Activated CD4-positive, alpha-beta T cell treated with anti-CD3 and anti-CD28 coated beads, Interleukin-2, amount 10 ng/mL, durations not matched to agents 7 days and 5 days (primary cell): ENCODE measurements around the gene RGS6. TPM values are rescaled to one million over a fixed set of nuclear protein-coding genes. Genes with fewer than 3 reads are reported as not detected.

Experiments used
- CTCF ChIA-PET: fragments of 350-600 bp; sonication (Branson Sonifier 250); formaldehyde crosslinking; loops from one replicate; lab custom pipeline; 2021; ENCODE audit warnings: antibody characterized with exemption; lab: Charles Lee
- POLR2A ChIA-PET: fragments of 350-600 bp; sonication (Branson Sonifier 250); formaldehyde crosslinking; loops from one replicate; lab custom pipeline; 2021; ENCODE audit warnings: antibody characterized with exemption; lab: Charles Lee
- DNase-seq: peaks from one replicate; pipeline ENCODE4 v3.0.0-alpha.2; 2020
- H3K27ac Mint-ChIP-seq: one replicate; pipeline ENCODE4 v1.8.0; 2021; ENCODE audit warnings: mild to moderate bottlenecking, moderate library complexity, mixed read lengths
- H3K27me3 Mint-ChIP-seq: one replicate; pipeline ENCODE4 v1.8.0; 2021; ENCODE audit warnings: mixed read lengths
- H3K36me3 Mint-ChIP-seq: one replicate; pipeline ENCODE4 v1.8.0; 2021; ENCODE audit warnings: low read depth, mixed read lengths
- H3K4me1 Mint-ChIP-seq: one replicate; pipeline ENCODE4 v1.8.0; 2021; ENCODE audit warnings: mixed read lengths
- H3K4me3 Mint-ChIP-seq: one replicate; pipeline ENCODE4 v1.8.0; 2021; ENCODE audit warnings: mild to moderate bottlenecking, moderate library complexity, mixed read lengths
- H3K9me3 Mint-ChIP-seq: one replicate; pipeline ENCODE4 v1.8.0; 2021; ENCODE audit warnings: mixed read lengths
- total RNA-seq, 2 experiments: library from RNA; stranded (reverse); gene quantifications; one replicate each; pipeline ENCODE4 v1.2.3, GENCODE V29; 2021

Gene RGS6
- total RNA-seq, 2 experiments from 2014 or later, result 1.4 TPM

GRCh38 chr14:72070458-72070857, 138.2 kb downstream of the RGS6 start:
- H3K4me3 Mint-ChIP-seq, result no peak overlapping the region
- H3K9me3 Mint-ChIP-seq, result no peaks in the 10 kb centered on the region
- CTCF ChIA-PET, result interaction anchor here (1.0 kb wide), 1 partner anchor 47 kb away, joined by 3 read pairs; no protein-coding TSS in a partner anchor
- no peak overlapping the region for H3K27ac Mint-ChIP-seq
- H3K4me1 Mint-ChIP-seq, result no peaks in the 10 kb centered on the region
- POLR2A ChIA-PET, result no interaction called here
- no peak for DNase-seq
- H3K36me3 Mint-ChIP-seq, result no peaks in the 10 kb centered on the region
- H3K27me3 Mint-ChIP-seq, result peaks cover 9% of the 10 kb centered on the region

GRCh38 chr14:72075649-72076334, 143.6 kb downstream of the RGS6 start:
- no peaks in the 10 kb centered on the region for H3K9me3 Mint-ChIP-seq
- peaks cover 16% of the 10 kb centered on the region for H3K27me3 Mint-ChIP-seq
- H3K36me3 Mint-ChIP-seq, result no peaks in the 10 kb centered on the region
- H3K4me1 Mint-ChIP-seq, result no peaks in the 10 kb centered on the region
- ChIA-PET CTCF (no interaction called here), POLR2A (no interaction called here)
- H3K4me3 Mint-ChIP-seq, result no peak overlapping the region
- H3K27ac Mint-ChIP-seq, result no peak overlapping the region
- no peak for DNase-seq

- no peaks in the 10 kb centered on the region for H3K4me1 Mint-ChIP-seq
- CTCF ChIA-PET, result no interaction called here
- H3K36me3 Mint-ChIP-seq, result no peaks in the 10 kb centered on the region
- H3K27me3 Mint-ChIP-seq, result peaks cover 18% of the 10 kb centered on the region
- no peak overlapping the region for H3K4me3 Mint-ChIP-seq
- no peak overlapping the region for H3K27ac Mint-ChIP-seq
- DNase-seq, result no peak
- POLR2A ChIA-PET, result no interaction called here
- no peaks in the 10 kb centered on the region for H3K9me3 Mint-ChIP-seq
These were observed 148.9 kb downstream of the RGS6 start for GRCh38 chr14:72081137-72081536.

- H3K27ac Mint-ChIP-seq, result no peak overlapping the region
- H3K4me3 Mint-ChIP-seq, result no peak overlapping the region
- POLR2A ChIA-PET, result no interaction called here
- no peaks in the 10 kb centered on the region for H3K4me1 Mint-ChIP-seq
- DNase-seq, result no peak
- CTCF ChIA-PET, result no interaction called here
- no peaks in the 10 kb centered on the region for H3K9me3 Mint-ChIP-seq
- H3K36me3 Mint-ChIP-seq, result no peaks in the 10 kb centered on the region
- H3K27me3 Mint-ChIP-seq, result peaks cover 25% of the 10 kb centered on the region
These were observed 152.7 kb downstream of the RGS6 start for GRCh38 chr14:72084935-72085334.

- DNase-seq, result no peak
- ChIA-PET POLR2A (no interaction called here), CTCF (interaction anchor here (1.0 kb wide), 1 partner anchor 13 kb away, joined by 4 read pairs; no protein-coding TSS in a partner anchor)
- Mint-ChIP-seq H3K9me3 (no peaks in the 10 kb centered on the region), H3K4me1 (no peaks in the 10 kb centered on the region), H3K36me3 (no peaks in the 10 kb centered on the region), H3K27ac (no peak overlapping the region), H3K4me3 (no peak overlapping the region), H3K27me3 (peaks cover 12% of the 10 kb centered on the region)
These were observed 157.4 kb downstream of the RGS6 start for GRCh38 chr14:72089625-72090024.

- H3K4me3 Mint-ChIP-seq, result no peak overlapping the region
- no peak for DNase-seq
- peaks cover 18% of the 10 kb centered on the region for H3K27me3 Mint-ChIP-seq
- CTCF ChIA-PET, result no interaction called here
- POLR2A ChIA-PET, result no interaction called here
- H3K27ac Mint-ChIP-seq, result no peak overlapping the region
- peaks cover 2% of the 10 kb centered on the region for H3K4me1 Mint-ChIP-seq
- H3K36me3 Mint-ChIP-seq, result no peaks in the 10 kb centered on the region
- H3K9me3 Mint-ChIP-seq, result no peaks in the 10 kb centered on the region
These were observed 162.8 kb downstream of the RGS6 start for GRCh38 chr14:72094844-72095582.

- POLR2A ChIA-PET, result no interaction called here
- CTCF ChIA-PET, result interaction anchor here (0.5 kb wide), 1 partner anchor 40 kb away, joined by 4 read pairs; no protein-coding TSS in a partner anchor
- Mint-ChIP-seq H3K9me3 (no peaks in the 10 kb centered on the region), H3K27me3 (peaks cover 21% of the 10 kb centered on the region), H3K4me3 (no peak overlapping the region), H3K36me3 (no peaks in the 10 kb centered on the region), H3K27ac (no peak overlapping the region), H3K4me1 (peaks cover 2% of the 10 kb centered on the region)
- DNase-seq, result no peak
These were observed 165.0 kb downstream of the RGS6 start for GRCh38 chr14:72097173-72097783.

GRCh38 chr14:72098210-72098609, 166.0 kb downstream of the RGS6 start:
- Mint-ChIP-seq H3K27ac (no peak overlapping the region), H3K36me3 (no peaks in the 10 kb centered on the region), H3K4me3 (no peak overlapping the region), H3K9me3 (no peaks in the 10 kb centered on the region), H3K4me1 (peaks cover 2% of the 10 kb centered on the region), H3K27me3 (peaks cover 24% of the 10 kb centered on the region)
- POLR2A ChIA-PET, result no interaction called here
- CTCF ChIA-PET, result no interaction called here
- no peak for DNase-seq

- ChIA-PET CTCF (no interaction called here), POLR2A (no interaction called here)
- DNase-seq, result no peak
- H3K4me3 Mint-ChIP-seq, result no peak overlapping the region
- no peak overlapping the region for H3K27ac Mint-ChIP-seq
- H3K4me1 Mint-ChIP-seq, result peaks cover 2% of the 10 kb centered on the region
- no peaks in the 10 kb centered on the region for H3K36me3 Mint-ChIP-seq
- no peaks in the 10 kb centered on the region for H3K9me3 Mint-ChIP-seq
- peaks cover 25% of the 10 kb centered on the region for H3K27me3 Mint-ChIP-seq
These were observed 167.3 kb downstream of the RGS6 start for GRCh38 chr14:72099566-72099965.

- peaks cover 40% of the 10 kb centered on the region for H3K27me3 Mint-ChIP-seq
- POLR2A ChIA-PET, result no interaction called here
These were observed 171.9 kb downstream of the RGS6 start for GRCh38 chr14:72104011-72104613.

GRCh38 chr14:72111911-72112310, 179.7 kb downstream of the RGS6 start:
- Mint-ChIP-seq H3K4me3 (no peak overlapping the region), H3K27me3 (peaks cover 28% of the 10 kb centered on the region), H3K9me3 (no peaks in the 10 kb centered on the region), H3K27ac (no peak overlapping the region), H3K36me3 (no peaks in the 10 kb centered on the region), H3K4me1 (no peaks in the 10 kb centered on the region)
- DNase-seq, result no peak
- CTCF ChIA-PET, result no interaction called here
- POLR2A ChIA-PET, result no interaction called here

More at GRCh38 chr14:72104011-72104613, 171.9 kb downstream of the RGS6 start:
- no peaks in the 10 kb centered on the region for H3K9me3 Mint-ChIP-seq
- peak; percentile 39 for DNase-seq
- no peaks in the 10 kb centered on the region for H3K4me1 Mint-ChIP-seq
- H3K36me3 Mint-ChIP-seq, result no peaks in the 10 kb centered on the region
- no peak overlapping the region for H3K4me3 Mint-ChIP-seq
- no peak overlapping the region for H3K27ac Mint-ChIP-seq
- CTCF ChIA-PET, result interaction anchor here (0.6 to 1.1 kb wide), 3 partner anchors 38 to 316 kb away, joined by 3 to 4 read pairs (median 3); no protein-coding TSS in a partner anchor

GRCh38 chr14:72118841-72119240, 186.6 kb downstream of the RGS6 start:
- ChIA-PET CTCF (no interaction called here), POLR2A (no interaction called here)
- H3K4me1 Mint-ChIP-seq, result no peaks in the 10 kb centered on the region
- H3K4me3 Mint-ChIP-seq, result no peak overlapping the region
- no peaks in the 10 kb centered on the region for H3K36me3 Mint-ChIP-seq
- H3K9me3 Mint-ChIP-seq, result no peaks in the 10 kb centered on the region
- no peak overlapping the region for H3K27ac Mint-ChIP-seq
- no peak for DNase-seq
- peaks cover 20% of the 10 kb centered on the region for H3K27me3 Mint-ChIP-seq

GRCh38 chr14:72120315-72120714, 188.1 kb downstream of the RGS6 start:
- Mint-ChIP-seq H3K4me3 (no peak overlapping the region), H3K27ac (no peak overlapping the region), H3K36me3 (no peaks in the 10 kb centered on the region), H3K9me3 (no peaks in the 10 kb centered on the region), H3K27me3 (peaks cover 22% of the 10 kb centered on the region), H3K4me1 (no peaks in the 10 kb centered on the region)
- POLR2A ChIA-PET, result no interaction called here
- CTCF ChIA-PET, result no interaction called here
- no peak for DNase-seq
